HG03039 (cell line): Measurements from ENCODE around the gene CD55.
A peak's percentile ranks its signal among the peaks of the same experiment; 100 is the strongest.

ENCODE experiments used
- ATAC-seq: cut with Tn5 transposase; IDR thresholded peaks from one replicate; pipeline ENCODE4 v1.9.1; 2021; ENCODE audit warnings: mild to moderate bottlenecking, moderate library complexity; ENCODE audit not compliant: unreplicated experiment

CD55 gene

GRCh38 chr1:207321079-207321789 lies at the start of gene CD55:
CD55 (plus strand) TSS chr1:207321678; CDS start chr1:207321766, 88 bp downstream.
- ATAC-seq: peak; percentile 92

GRCh38 chr1:207274882-207275281 lies 46.6 kb upstream of the CD55 start:
- ATAC-seq: no peak

- no peak for ATAC-seq
These were observed 45.0 kb upstream of the CD55 start for GRCh38 chr1:207276465-207276864.

GRCh38 chr1:207277241-207277640 lies 44.2 kb upstream of the CD55 start:
- no peak for ATAC-seq

GRCh38 chr1:207279652-207280051 lies 41.8 kb upstream of the CD55 start:
- ATAC-seq: no peak

- no peak for ATAC-seq
These were observed 40.8 kb upstream of the CD55 start for GRCh38 chr1:207280706-207281105.

- ATAC-seq: no peak
These were observed 39.4 kb upstream of the CD55 start for GRCh38 chr1:207282058-207282457.

GRCh38 chr1:207282496-207283380 lies 38.7 kb upstream of the CD55 start:
- ATAC-seq: no peak

- ATAC-seq: no peak
These were observed 38.1 kb upstream of the CD55 start for GRCh38 chr1:207283421-207283820.

GRCh38 chr1:207284209-207284897 lies 37.1 kb upstream of the CD55 start:
- no peak for ATAC-seq

- no peak for ATAC-seq
These were observed 34.6 kb upstream of the CD55 start for GRCh38 chr1:207286786-207287468.

- no peak for ATAC-seq
These were observed 33.2 kb upstream of the CD55 start for GRCh38 chr1:207288315-207288714.

GRCh38 chr1:207289756-207290155 lies 31.7 kb upstream of the CD55 start:
- ATAC-seq: no peak

GRCh38 chr1:207291723-207292122 lies 29.8 kb upstream of the CD55 start:
- ATAC-seq: no peak

GRCh38 chr1:207298186-207298585 lies 23.3 kb upstream of the CD55 start:
- no peak for ATAC-seq

- ATAC-seq: no peak
These were observed 22.7 kb upstream of the CD55 start for GRCh38 chr1:207298636-207299398.

- no peak for ATAC-seq
These were observed 20.5 kb upstream of the CD55 start for GRCh38 chr1:207300970-207301369.

GRCh38 chr1:207302618-207303393 lies 18.7 kb upstream of the CD55 start:
- ATAC-seq: no peak

GRCh38 chr1:207304710-207305488 lies 16.6 kb upstream of the CD55 start:
- no peak for ATAC-seq
